CD4-positive, alpha-beta T cell treated with Interferon alpha-2 for 1 hour (primary cell): ENCODE results near the gene DCAKD.

Source experiments
- DNase-seq, 2 donors: peaks; one replicate each; pipeline ENCODE4 v3.0.0-alpha.2; 2020 to 2022

Gene DCAKD, protein sequence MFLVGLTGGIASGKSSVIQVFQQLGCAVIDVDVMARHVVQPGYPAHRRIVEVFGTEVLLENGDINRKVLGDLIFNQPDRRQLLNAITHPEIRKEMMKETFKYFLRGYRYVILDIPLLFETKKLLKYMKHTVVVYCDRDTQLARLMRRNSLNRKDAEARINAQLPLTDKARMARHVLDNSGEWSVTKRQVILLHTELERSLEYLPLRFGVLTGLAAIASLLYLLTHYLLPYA

DNA sequence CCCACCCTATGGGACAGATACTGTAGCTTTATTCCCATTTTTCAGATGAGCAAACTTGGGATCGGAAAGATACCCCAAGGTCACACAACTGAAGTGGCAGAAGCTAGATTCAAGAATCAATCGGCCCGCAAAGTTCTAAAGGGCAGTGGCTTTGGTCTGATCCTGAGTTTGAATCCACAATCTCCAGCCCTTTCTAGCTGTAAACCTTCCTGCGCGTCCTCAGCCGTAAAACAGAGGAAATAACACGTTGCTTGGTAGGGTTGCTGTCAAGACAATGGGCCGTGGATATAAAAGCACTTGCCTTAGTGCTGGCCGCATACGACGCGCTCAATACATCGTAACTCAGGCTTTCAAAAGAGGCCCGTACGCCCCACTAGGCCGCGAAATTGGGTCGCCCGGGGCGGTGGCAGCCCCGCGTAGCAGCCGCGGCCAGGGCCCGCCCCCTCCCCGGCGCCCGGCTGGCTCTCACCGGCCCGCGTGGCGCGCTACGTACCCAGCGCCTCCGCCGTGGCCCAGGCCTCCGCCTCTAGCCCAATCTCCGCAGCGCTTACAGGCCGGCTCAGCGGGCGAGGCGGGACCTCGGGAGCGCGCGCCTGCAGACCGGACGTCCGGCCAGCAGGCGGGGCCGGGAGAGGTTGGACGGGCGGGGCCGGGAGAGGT lies at the start of gene DCAKD:
Gene DCAKD, minus strand, starts transcription at position 573 of the 660 bp plus-strand sequence. CDS start 16,747 bp downstream, outside the sequence.
- DNase-seq = peak; percentile 89 to 94

DNA sequence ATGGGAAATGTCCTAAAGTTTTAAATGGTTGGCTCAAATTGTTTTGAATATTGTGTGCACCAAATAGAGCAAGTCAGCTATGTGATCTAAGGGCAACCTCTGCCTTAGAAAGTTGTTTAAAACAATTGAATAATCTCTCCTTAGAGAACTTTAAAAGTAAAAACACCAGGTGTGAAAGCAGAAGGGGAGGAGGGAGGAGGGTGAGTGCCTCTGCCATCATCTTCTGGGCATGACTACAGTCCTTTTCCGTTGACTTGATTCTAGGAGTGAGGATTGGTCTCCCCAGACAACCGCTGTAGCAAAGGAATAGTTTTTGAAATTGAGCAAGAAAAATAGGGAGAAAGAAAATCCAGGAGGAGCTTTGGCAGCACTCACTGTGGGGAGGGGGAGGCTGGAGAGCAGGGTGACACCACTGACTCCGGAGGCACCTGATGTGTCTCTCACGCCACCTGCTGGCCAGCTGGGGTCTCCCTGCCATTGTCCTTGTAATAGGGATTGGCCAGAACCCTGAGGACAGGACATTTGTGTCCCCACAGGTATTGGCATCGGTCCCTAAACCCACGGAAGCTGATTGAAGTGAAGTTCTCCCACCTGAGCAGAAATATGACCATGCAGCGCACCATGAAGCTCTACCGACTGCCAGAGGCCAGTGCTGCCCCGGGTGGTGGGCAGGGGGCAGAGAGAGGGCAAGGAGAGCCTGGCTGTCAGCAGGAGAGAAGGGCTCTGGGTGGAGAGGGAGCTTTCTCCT lies 47.6 kb upstream of the DCAKD start:
- peak; percentile 72 to 74 for DNase-seq

DNA sequence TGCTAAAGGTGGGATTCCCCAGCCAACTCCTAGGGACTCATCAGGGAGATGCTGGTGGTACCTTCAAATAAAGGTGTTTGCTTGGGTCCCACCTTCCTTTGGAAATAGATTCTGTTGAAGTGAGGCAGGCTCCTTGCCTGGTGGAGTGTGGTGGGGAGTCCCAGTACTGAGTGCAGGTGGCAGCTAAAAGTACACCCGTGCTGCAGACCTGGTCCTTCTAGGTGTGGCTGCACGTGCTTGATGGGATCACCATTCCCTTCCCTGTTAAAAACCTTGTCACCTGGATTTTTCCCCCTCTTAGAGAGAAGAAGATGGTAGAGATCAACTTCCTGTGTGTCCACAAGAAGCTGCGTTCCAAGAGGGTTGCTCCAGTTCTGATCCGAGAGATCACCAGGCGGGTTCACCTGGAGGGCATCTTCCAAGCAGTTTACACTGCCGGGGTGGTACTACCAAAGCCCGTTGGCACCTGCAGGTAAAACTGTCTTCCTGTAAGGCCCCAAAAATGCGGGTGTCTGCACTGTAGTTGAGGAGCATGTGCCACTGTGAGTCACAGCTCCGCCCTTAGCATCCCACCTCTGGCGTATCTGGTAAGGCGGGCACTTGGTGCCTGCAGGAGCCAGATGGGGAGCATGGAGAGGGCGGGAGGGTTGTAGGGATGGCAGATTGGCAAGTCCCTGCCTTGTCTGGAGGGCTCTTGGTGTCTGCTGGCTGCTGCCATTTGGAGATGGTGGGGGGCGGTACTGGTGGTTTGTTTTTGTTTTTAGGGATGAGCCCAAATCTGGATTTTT lies 46.8 kb upstream of the DCAKD start:
- no peak for DNase-seq

DNA sequence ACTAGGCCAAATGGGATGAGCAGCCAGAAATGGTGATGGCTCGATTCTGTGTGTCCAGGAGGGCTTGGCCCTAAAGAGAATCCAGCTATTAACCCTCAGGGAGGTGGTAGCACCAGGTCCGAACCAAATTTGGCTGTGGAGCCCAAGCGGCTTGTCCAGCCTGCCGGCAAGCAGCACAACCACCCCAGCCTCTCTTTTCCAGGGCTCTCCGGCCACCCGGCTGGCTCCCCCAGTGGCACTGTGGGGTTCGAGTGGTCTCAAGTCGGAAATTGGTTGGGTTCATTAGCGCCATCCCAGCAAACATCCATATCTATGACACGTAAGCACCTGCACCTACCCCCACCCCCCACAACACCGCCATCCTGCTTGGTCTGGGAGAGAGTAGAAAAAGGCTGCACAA lies 45.5 kb upstream of the DCAKD start:
- no peak for DNase-seq

DNA sequence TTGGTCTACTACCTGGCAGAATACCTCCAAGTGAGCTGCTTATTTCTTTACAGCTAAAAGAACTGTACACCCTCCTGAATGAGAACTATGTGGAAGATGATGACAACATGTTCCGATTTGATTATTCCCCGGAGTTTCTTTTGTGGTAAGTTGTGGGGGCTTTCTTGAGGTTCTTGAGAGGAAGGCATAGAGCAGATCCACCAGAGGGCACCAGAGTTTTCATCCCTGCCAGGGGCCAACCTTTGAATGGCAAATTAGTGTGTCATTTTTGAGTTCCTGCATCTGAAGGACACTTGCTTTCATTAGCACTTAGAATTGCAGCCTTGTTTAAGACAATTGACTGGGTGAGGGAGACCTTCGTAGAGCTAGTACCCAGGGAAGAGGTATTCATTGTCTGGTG lies 44.7 kb upstream of the DCAKD start:
- DNase-seq = peak in 1 of 2 donors; percentile 16

DNA sequence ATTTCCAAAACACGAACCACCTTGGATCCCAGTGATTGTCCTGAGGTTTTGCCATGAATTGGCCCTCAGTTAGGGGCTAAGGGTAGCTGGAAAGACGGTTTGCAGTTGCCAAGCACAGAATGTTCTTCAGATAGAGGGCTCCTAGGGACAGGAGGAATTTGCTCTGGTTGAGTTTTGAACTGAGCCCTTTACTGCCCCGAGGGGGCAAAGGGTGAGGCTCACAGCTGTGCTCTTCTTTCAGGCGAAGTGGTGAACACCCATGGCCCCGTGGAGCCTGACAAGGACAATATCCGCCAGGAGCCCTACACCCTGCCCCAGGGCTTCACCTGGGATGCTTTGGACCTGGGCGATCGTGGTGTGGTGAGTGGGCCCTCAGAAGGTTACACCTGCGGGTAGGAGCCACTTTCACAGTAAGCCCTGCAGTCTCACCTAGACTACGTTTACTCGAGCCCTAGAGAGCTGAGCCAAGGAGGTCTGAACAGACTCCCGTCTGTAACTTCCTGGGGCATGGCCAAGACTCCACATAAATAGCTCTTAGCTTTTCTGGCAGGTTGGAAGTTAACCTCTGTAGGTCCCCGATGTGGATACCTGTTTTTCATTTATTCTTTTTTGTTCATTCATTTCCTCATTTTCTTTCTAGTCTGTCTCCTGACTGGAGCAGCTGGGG lies 42.1 kb upstream of the DCAKD start:
- no peak for DNase-seq

DNA sequence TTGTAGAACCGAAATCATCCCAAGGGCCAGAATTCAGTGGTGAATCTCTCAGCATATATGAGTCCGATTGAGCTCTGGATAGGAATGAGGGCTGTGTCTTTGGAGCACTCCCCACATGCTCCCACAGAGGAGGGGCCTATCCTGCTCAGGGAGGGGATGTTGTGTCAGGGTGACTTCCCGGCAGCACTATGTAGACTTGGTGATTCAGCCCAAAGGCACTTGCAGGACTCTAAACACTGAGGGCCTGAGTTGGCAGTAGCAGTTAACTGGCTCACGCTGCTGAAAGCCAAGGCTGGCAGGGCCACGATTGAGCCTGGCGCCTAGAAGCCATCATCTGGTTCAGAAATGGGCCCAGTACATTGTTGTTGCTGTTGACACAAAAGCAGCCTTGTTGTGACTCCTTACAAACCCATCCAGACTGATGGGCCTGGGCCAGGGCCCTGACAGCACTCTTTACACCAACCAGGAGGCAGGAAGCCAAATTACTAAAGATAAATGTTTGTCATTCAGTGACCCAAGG lies 41.5 kb upstream of the DCAKD start:
- no peak for DNase-seq

DNA sequence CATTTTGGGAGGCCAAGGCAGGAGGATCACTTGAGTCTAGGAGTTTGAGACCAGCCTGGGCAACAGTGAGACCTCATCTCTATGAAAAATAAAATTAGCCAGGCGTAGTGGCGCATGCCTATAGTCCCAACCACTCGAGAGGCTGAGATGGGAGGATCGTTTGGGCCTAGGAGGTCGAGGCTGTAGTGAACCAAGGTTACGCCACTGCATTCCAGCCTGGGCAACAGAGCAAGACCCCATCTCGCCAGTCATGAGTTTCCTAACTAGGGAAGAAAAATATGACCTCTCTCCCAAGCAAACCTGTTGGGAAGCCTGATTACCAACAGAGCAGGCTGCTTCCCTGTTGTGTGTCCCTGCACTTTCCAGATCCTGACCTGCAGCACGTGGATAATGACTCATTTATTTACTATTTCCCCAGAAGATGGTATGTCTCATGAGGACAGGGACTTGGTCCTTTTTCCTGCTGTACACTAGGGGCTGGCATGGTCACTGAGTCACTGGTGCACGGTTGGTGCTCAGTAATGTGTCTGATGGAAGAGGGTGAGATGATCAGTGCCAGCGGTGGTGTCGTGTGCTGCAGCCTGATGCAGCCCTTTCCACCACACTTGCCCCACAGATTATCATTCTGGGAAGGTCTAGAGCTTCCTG lies 40.5 kb upstream of the DCAKD start:
- no peak for DNase-seq

DNA sequence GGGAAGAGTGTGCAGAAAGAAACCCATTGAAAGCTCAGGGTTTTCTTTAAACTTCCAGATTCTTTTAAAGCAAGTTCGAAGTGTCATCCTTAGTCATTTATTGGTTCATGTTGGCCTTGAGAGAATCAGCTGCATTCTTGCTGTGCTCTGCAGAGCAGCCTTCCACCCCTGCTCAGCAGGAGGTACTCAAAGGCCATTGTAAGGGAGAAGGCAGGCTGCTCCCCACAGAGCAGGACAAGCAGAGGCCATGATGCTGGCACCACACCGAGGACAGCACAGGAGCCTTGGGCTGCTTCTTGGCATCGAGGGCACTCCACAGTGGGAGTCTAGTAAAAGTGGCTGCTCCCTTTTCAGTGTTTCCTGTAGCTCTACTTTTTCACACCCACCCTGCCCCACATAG lies 39.3 kb upstream of the DCAKD start:
- no peak for DNase-seq

DNA sequence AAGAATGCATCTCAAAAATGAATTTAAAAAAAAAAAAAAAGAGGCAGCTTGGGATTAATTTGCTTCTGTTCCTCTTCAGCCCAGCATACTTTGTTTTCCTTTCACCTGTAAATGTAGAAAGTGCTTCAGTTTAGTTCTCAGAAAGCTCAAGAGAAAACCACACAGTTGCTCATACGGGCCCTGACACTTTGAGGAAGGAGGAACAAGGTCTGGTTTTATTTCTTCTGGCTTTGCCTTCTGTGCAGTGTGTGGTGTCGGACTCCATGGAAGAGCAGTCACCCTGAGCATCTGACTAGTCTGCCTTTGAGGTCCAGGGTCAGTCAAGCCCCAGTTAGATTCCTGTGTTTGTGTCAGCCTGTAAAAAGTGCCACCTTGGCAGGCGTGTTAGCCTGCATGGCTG lies 37.3 kb upstream of the DCAKD start:
- DNase-seq = no peak

DNA sequence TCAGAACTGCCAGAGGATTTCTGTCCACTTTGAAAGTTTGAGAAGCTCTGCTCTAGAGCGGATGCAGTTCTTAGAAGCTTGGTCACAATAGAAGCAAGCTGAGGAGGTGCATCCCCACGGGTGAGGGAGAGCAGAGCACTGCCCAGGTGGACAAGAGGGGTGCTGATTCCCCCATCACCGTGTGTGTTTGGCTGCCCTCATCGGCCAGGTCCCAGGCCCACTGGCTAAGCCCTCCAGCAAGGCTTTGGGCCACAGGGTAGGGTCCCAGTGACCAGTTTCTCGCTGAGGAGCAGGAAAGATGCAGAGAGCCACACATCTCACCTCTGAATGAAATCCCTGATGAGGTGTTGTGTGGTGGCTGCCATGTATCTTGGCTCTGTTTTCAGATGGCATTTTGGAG lies 36.5 kb upstream of the DCAKD start:
- DNase-seq = no peak

DNA sequence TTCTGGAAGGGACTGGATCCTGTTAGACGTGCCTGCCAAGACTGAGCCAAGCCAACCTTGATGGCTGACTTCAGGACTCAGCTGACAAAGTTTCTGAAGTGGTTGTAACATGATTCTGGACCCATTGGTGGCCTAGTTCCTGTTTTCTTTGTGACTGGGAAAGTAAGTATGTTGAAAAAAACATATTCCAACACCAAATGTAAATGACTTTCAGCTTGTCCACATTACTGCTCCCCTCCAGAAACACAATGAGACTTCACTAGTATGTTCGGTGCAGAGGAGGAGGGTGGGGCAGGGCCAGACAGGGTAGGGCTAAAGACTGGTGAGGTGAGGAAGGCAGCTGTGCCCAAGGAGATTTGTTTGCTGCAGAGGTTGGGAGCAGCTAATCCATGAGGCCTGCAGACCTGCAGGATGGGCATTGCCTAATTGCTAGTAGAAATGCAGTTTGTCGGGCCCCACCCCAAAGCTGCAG lies 36.1 kb upstream of the DCAKD start:
- no peak for DNase-seq

DNA sequence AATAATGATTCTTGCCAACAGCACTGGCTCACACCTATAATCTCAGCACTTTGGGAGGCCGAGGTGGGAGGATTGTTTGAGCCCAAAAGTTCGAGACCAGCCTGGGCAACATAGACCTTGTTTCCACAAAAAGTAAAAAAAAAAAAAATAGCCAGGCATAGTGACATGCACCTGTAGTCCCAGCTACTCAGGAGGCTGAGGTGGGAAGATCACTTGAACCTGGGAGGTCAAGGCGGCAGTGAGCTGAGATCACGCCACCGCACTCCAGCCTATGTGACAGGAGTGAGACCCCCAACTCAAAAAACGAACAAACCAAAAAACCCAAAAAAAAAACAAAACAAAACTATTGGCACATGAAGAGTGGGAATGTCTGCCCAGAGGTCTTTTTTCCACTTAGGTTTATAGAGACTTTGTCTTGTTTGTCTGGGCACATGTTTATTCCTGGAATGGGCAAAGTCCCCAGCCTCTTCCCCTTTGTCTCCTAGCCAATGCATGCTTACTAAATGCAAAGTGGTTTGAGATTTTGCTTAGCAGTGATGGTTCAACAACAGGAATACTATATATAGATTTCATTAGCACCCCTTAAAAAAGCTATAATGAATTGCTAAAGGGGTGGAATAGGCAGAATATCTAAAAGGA lies 35.6 kb upstream of the DCAKD start:
- no peak for DNase-seq

DNA sequence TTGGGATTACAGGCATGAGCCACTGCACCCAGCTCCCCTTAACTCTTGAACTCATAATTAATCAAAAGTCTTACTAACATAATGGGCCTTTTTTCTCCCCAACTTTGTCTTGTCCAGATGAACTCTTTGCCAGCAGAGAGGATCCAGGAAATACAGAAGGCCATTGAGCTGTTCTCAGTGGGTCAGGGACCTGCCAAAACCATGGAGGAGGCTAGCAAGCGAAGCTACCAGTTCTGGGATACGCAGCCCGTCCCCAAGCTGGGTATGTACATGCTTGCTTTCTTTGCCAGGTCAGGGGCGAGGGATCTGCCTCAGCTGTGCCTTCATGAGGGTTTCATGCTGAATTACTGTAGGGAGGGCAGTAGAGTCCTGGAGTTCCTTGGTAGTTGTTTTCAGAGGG lies 35.0 kb upstream of the DCAKD start:
- DNase-seq = no peak

DNA sequence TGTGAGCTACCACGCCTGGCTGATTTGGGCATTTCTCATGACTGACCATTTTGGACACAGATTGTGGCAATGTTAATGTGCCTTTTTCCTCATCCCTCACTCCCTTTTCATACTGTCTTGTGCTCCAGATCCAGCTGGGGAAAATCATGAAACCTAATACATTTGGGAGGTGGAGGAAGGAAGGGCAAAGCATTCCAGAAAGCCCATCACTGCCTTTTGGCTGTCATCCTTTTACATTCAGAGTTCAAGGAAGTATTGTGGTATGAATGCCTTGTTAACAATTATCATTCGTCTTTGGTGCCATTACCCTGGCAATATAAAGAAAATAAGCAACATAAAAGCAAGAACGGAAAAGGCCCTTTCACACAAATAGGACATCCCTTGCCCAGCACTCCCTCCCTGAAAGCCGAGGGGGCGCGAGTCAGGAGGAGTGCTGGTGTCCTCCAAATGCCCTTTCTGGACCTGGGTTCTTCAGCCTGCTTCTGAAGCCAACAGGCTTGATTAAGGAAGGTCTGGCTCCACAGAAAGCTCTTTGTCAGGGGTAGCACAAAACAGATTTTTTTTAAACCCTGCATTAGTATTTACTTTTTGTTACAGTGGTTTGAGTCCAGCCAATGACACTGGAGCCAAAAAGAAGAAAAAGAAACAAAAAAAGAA lies 29.7 kb upstream of the DCAKD start:
- no peak for DNase-seq

DNA sequence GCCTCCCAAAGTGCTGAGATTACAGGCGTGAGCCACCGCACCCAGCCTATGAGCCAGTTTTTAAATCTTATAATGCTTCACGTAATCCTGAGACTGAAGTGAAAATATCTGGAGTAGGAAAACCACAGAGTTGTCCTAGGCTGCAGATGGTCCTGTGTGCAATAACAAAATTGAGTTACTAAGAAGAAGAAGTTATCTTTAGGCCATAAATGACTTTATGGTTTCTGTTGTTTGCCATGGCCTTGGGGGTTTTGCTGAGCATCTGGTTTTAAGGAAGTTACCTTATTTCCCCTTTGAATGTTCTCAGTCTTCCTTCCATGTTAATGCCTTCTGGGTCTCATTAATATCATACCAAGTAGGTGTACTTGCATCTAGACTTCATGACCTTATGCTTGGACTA lies 26.2 kb upstream of the DCAKD start:
- DNase-seq = no peak

DNA sequence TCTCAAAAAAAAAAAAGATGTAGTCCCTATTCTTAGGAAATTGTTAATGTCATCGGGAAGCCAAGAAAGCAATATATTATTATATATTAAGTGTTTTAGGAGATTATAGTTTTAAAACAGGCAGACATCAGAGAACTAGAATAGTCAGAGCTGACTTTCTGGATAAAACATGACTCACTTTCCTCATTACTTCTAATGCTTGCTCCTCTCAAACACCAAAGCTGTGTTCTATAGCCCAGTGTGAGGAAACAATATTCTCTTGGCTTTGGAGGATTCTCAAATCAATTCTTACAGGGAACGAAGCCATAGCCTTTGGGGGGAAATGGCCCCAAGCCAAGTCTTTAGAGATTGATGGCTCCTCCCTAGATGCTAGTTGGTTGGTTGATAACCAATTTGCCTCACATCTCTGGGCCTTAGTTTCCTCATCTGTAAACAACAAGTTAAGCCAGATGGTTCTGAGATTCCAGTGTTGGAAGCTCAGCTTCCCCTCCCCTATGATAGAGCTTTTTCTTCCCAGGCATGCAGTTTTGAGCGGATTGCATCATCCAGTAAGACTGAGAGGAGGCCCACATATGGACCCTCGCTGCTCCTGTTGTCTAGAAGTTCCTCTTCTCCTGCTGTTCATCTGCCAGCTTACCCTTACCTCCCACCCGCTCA lies 22.1 kb upstream of the DCAKD start:
- no peak for DNase-seq

DNA sequence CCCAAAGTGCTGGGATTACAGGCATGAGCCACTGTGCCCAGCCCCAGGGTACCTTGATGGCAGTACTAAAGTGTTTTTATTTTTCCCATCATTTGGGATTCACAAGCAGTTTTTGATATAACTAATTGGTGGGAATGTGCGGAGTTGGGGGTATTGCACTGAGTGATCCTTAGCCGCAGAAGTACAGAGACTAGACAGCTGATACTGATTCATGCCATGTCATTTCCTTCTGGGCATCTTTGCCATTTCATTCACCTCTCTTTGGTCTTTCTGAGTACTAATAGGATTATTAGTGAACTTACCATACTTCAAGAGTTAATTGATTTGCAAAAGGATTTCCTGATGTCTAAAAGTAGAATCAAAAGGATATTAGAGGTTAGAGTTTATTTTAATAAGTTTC lies 19.4 kb upstream of the DCAKD start:
- DNase-seq = no peak

DNA sequence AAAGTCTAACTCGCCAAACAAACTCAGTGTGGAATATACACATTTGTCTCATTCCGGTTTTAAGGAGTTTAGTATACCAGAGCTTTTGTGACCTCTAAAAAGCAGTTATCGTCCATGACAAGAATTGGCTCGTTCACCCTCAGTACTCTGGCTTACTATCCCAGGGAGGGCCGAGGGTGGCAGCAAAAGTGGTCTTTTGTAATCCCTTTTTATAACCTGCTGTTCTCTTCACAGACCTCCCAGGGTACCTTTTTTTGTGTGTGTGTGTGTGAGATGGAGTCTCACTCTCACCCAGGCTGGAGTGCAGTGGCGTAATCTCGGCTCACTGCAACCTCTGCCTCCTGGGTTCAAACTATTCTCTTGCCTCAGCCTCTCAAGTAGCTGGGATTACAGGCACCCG lies 18.6 kb upstream of the DCAKD start:
- no peak for DNase-seq

DNA sequence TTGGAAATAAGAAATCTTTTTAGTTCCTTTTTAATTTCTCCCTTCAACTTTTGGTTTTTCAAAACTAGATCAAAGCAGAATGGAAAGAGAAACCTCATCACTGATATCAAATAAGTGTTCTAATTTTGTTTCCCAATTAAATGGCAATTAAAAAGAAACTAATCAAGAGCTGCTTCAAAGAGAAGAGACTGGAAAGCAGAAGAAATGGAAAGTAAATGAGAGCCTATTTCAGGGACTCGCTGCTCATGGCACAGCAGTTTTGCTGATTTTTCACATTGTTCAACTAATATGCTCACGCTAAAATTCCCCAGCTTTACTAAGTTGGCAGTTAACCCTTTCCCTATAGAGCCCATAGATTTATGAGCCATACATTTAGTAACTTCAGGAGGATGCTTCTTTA lies 16.2 kb upstream of the DCAKD start:
- no peak for DNase-seq
